ENCODE data around the gene LAMP5.
A peak's percentile ranks its signal among the peaks of the same experiment; 100 is the strongest.

Gene LAMP5

DNA sequence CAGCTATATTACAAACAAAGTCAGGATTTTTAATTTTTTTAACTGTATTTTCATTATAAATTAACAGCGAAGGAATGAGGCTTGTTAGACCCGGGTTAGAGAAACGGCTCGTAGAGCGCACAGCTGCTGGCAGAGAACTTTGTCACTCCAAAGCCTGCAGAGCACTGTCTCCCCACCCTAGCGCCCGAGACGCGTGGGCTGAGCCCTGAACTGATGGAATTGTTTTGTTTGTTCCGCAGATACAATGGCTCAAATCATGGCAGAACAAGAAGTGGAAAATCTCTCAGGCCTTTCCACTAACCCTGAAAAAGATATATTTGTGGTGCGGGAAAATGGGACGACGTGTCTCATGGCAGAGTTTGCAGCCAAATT lies 810 bp downstream of the LAMP5 start:
- DNase-seq (ENCODE audit: low read depth) = no peak
- TF ChIP-seq, protein P1, sequence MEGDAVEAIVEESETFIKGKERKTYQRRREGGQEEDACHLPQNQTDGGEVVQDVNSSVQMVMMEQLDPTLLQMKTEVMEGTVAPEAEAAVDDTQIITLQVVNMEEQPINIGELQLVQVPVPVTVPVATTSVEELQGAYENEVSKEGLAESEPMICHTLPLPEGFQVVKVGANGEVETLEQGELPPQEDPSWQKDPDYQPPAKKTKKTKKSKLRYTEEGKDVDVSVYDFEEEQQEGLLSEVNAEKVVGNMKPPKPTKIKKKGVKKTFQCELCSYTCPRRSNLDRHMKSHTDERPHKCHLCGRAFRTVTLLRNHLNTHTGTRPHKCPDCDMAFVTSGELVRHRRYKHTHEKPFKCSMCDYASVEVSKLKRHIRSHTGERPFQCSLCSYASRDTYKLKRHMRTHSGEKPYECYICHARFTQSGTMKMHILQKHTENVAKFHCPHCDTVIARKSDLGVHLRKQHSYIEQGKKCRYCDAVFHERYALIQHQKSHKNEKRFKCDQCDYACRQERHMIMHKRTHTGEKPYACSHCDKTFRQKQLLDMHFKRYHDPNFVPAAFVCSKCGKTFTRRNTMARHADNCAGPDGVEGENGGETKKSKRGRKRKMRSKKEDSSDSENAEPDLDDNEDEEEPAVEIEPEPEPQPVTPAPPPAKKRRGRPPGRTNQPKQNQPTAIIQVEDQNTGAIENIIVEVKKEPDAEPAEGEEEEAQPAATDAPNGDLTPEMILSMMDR (conservative IDR thresholded peaks at IDR 0.05; ENCODE audit: low read length) = no peak
- no peak overlapping the region for H3K4me3 ChIP-seq (ENCODE audit: low read length)

DNA sequence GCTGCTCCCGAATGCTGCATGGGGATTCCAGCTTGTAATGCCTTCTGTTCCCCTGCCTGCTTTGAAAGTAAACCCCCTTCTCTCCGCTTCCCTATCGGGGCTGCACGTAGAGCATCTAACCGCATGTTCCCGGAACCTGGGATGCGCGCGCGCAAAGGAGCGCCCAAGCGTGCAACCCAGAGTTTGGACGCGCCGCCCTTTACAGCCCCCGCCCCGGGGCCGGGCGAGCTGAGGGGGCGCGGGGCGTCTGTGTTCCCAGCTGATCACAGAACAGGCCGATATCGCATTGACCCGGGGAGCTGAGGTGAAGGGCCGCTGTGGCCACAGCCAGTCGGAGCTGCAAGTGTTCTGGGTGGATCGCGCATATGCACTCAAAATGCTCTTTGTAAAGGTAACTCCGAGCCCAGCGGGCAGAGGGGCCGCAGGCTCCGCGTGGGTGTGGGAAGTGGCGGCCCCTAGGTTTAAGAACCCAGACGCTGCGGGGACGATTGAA lies 1.4 kb downstream of the LAMP5 start:
- no peak for DNase-seq (ENCODE audit: low read depth)
- no peak overlapping the region for H3K4me3 ChIP-seq (ENCODE audit: low read length)
- TF ChIP-seq, protein P1 (conservative IDR thresholded peaks at IDR 0.05; ENCODE audit: low read length) = no peak

DNA sequence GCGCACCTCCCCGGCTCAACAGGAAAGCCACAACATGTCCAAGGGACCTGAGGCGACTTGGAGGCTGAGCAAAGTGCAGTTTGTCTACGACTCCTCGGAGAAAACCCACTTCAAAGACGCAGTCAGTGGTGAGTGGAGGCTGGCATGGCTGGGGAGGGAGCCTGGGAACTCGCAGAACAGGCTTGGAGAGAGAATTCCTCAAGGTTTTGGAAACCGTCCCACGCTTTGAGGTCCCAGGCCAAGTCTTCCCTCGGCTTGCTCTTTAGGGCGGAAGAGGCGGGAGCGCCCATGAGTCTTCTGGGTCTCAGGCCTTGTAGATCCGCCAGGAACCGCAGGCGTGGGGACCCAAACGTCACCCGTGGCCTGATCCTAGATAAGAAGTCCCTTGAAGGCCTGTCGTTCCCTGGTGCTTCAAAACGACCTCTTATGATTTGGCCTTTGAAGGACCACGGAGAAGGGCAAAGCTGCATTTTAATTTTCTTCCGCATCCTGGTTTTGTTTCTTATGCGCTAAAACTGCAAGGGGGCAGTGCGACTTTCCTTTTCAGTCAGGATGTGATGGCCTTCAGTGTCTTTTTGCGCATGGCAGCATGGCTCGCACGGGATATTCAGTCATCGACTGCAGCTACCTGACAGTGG lies 2.0 kb downstream of the LAMP5 start:
- no peak overlapping the region for H3K4me3 ChIP-seq (ENCODE audit: low read length)
- peak; percentile 31 for DNase-seq (ENCODE audit: low read depth)
- TF ChIP-seq, protein P1 (conservative IDR thresholded peaks at IDR 0.05; ENCODE audit: low read length) = no peak

DNA sequence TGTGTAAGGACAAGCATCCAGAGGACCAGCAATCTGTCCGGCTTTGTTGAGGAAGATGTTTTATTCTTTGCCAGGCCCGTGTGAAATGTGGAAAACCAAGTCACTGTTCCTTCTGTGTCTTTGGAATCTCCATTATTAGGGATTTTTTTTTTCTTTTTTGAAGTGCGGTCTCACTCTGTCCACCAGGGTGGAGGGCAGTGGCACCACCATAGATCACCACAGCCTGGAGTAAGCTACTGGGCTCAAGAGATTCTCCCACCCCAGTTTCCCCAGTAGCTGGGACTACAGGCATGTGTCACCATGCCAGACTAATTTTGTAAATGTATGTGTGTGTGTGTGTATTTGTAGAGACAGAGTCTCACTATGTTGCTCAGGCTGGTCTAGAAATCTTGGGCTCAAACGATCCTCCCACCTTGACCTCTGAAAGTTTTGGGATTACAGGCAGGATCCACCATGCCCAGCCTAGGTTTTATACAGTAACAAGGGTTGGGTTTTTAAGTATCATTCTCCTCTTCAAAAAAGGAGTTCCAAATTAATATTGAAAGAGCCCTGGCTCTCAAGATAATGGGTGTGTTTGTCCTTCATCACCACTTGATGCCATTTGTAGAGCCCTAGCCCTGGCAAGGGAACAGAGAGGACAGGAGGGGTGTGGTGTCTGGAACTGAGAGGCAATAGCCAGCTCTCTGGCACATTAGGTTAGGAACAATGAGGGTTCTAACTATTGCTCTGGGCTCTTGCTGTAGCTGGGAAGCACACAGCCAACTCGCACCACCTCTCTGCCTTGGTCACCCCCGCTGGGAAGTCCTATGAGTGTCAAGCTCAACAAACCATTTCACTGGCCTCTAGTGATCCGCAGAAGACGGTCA lies 3.1 kb downstream of the LAMP5 start:
- H3K4me3 ChIP-seq (ENCODE audit: low read length) = no peak overlapping the region
- TF ChIP-seq, protein P1 (conservative IDR thresholded peaks at IDR 0.05; ENCODE audit: low read length) = no peak
- no peak for DNase-seq (ENCODE audit: low read depth)

DNA sequence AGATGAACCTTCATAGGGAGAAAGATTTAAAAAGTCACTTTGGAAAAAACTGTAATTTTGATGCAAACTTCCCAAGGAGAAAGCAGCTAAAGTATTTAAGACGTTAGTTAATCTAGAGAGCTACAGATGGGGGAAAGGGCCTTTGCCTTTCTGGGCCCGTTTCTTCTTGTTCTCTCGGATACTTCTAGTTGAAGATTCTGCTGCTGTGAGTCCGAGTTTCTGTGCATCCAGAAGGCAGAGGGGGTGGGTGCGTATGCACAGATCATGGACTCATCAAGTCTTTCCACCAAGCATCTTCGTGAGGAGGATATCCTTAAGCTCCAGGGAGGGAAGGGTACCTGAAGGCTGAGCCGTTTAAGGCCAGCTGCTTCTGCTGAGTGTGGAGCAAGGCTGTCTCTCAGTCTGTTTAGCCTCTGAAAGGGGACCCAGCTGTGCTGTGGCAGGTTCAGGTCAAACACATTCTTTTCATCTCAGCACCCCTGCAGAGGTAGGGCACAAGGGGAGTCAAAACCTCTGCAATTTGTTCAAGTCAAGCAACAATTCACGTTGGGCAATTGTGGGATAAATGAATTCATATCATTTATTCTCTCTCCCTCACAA lies 4.3 kb downstream of the LAMP5 start:
- TF ChIP-seq, protein P1 (conservative IDR thresholded peaks at IDR 0.05; ENCODE audit: low read length) = no peak
- DNase-seq (ENCODE audit: low read depth) = no peak
- no peak overlapping the region for H3K4me3 ChIP-seq (ENCODE audit: low read length)

- H3K4me3 ChIP-seq (ENCODE audit: low read length) = no peak overlapping the region
- TF ChIP-seq, protein P1 (conservative IDR thresholded peaks at IDR 0.05; ENCODE audit: low read length) = no peak
- DNase-seq (ENCODE audit: low read depth) = no peak
These were observed 5.7 kb downstream of the LAMP5 start for GRCh38 chr20:9520086-9520485.
